Mesenchymal stem cell (in vitro differentiated cells and primary cell): ENCODE data around the gene HBG2.
"Not testable (repeated sequence)": the region's sequence is repeated elsewhere in the genome, so short reads cannot be mapped to it uniquely, and the experiment has no call there.

Experiments used
- DNase-seq: peaks from one replicate; pipeline ENCODE4 v3.0.0-alpha.2; 2013
- H2AFZ ChIP-seq: one replicate; pipeline ENCODE4 v1.6.1; 2013; ENCODE audit warnings: low read depth, mild to moderate bottlenecking, control low read depth, inconsistent platforms, low read length, moderate library complexity
- H2AK5ac ChIP-seq: 2 replicates; pipeline ENCODE4 v1.6.1; 2013; ENCODE audit warnings: low read length, moderate library complexity, mild to moderate bottlenecking, inconsistent platforms; ENCODE audit not compliant: severe bottlenecking
- H2BK120ac ChIP-seq: one replicate; pipeline ENCODE4 v1.6.1; 2013; ENCODE audit warnings: low read depth, mild to moderate bottlenecking, inconsistent platforms, low read length, moderate library complexity
- H2BK12ac ChIP-seq, 2 experiments: one replicate each; pipeline ENCODE4 v1.6.1; 2013; ENCODE audit warnings: inconsistent platforms in 2 of 2, low read length in 2 of 2, mild to moderate bottlenecking in 2 of 2, moderate library complexity in 2 of 2, control low read depth in 1 of 2
- H2BK15ac ChIP-seq: one replicate; pipeline ENCODE4 v1.6.1; 2013; ENCODE audit warnings: mild to moderate bottlenecking, low read depth, inconsistent platforms; ENCODE audit not compliant: poor library complexity, severe bottlenecking
- H2BK5ac ChIP-seq: 2 replicates; pipeline ENCODE4 v1.6.1; 2013; ENCODE audit warnings: low read depth, mild to moderate bottlenecking, low read length, control low read depth, inconsistent platforms; ENCODE audit not compliant: poor library complexity, severe bottlenecking
- H3K14ac ChIP-seq, 2 experiments: one replicate each; pipeline ENCODE4 v1.6.1; 2013; ENCODE audit warnings: inconsistent platforms in 2 of 2, low read length in 2 of 2, control low read depth in 1 of 2, mild to moderate bottlenecking in 1 of 2, moderate library complexity in 1 of 2
- H3K18ac ChIP-seq, 2 experiments: one replicate each; pipeline ENCODE4 v1.6.1; 2013; ENCODE audit warnings: inconsistent platforms in 2 of 2, low read length in 2 of 2, control low read depth in 1 of 2, low read depth in 1 of 2, mild to moderate bottlenecking in 1 of 2
- H3K23ac ChIP-seq, 2 experiments: one replicate each; pipeline ENCODE4 v1.6.1; 2013; ENCODE audit warnings: inconsistent platforms in 2 of 2, low read length in 2 of 2, mild to moderate bottlenecking in 2 of 2, moderate library complexity in 2 of 2, control low read depth in 1 of 2
- H3K27ac ChIP-seq: 2 replicates; pipeline ENCODE4 v1.5.1; 2013; ENCODE audit warnings: mild to moderate bottlenecking, moderate library complexity, low read length, control low read depth, inconsistent platforms; ENCODE audit not compliant: poor library complexity, severe bottlenecking
- H3K27me3 ChIP-seq, 2 experiments: 2 replicates each; pipeline versions ENCODE4 v1.6.1 to v1.7.0; 2013; ENCODE audit warnings: low read length in 2 of 2, mild to moderate bottlenecking in 2 of 2, moderate library complexity in 2 of 2, control low read depth in 1 of 2, inconsistent platforms in 1 of 2; ENCODE audit not compliant: control insufficient read depth in 1 of 2, insufficient read depth in 1 of 2
- H3K36me3 ChIP-seq, 2 experiments: 2 replicates each; pipeline versions ENCODE4 v1.6.1 to v1.7.0; 2013; ENCODE audit warnings: low read length in 2 of 2, control low read depth in 1 of 2, inconsistent platforms in 1 of 2, low read depth in 1 of 2, mild to moderate bottlenecking in 1 of 2; ENCODE audit not compliant: insufficient read depth in 2 of 2, control insufficient read depth in 1 of 2
- H3K4ac ChIP-seq, 2 experiments: one replicate each; pipeline ENCODE4 v1.6.1; 2013; ENCODE audit warnings: inconsistent platforms in 2 of 2, low read length in 2 of 2, mild to moderate bottlenecking in 2 of 2, moderate library complexity in 2 of 2, control low read depth in 1 of 2, low read depth in 1 of 2
- H3K4me1 ChIP-seq: 2 replicates; pipeline ENCODE4 v1.6.1; 2013; ENCODE audit warnings: low read depth, low read length, control low read depth; ENCODE audit not compliant: control insufficient read depth, insufficient read depth
- H3K4me2 ChIP-seq: 2 replicates; pipeline ENCODE4 v1.6.1; 2013; ENCODE audit warnings: low read length, mild to moderate bottlenecking, inconsistent platforms; ENCODE audit not compliant: poor library complexity, severe bottlenecking
- H3K4me3 ChIP-seq, 2 experiments: 2 replicates each; pipeline versions ENCODE4 v1.5.1 to v1.7.0; 2013; ENCODE audit warnings: low read length in 2 of 2, mild to moderate bottlenecking in 2 of 2, control low read depth in 1 of 2, low read depth in 1 of 2; ENCODE audit not compliant: insufficient read depth in 1 of 2
- H3K79me1 ChIP-seq: replicated peaks from 2 replicates; pipeline ENCODE4 v1.6.1; 2013; ENCODE audit warnings: mild to moderate bottlenecking, control low read depth, low read length, inconsistent platforms; ENCODE audit not compliant: poor library complexity, severe bottlenecking
- H3K9ac ChIP-seq: 2 replicates; pipeline ENCODE4 v1.7.0; 2013; ENCODE audit warnings: mild to moderate bottlenecking, low read length, moderate library complexity
- H3K9me3 ChIP-seq: 2 replicates; pipeline ENCODE4 v1.7.0; 2013; ENCODE audit warnings: mild to moderate bottlenecking, low read length; ENCODE audit not compliant: control insufficient read depth
- H4K8ac ChIP-seq: one replicate; pipeline ENCODE4 v1.6.1; 2013; ENCODE audit warnings: inconsistent platforms, mild to moderate bottlenecking, low read length, moderate library complexity
- H4K91ac ChIP-seq: one replicate; pipeline ENCODE4 v1.6.1; 2013; ENCODE audit warnings: mild to moderate bottlenecking, low read length, inconsistent platforms
- WGBS: methylation state at CpG from one replicate; pipeline ENCODE4 v1.1.7; 2013; ENCODE audit warnings: mixed read lengths; 5-methylcytosine and 5-hydroxymethylcytosine counted together

HBG2 gene

DNA sequence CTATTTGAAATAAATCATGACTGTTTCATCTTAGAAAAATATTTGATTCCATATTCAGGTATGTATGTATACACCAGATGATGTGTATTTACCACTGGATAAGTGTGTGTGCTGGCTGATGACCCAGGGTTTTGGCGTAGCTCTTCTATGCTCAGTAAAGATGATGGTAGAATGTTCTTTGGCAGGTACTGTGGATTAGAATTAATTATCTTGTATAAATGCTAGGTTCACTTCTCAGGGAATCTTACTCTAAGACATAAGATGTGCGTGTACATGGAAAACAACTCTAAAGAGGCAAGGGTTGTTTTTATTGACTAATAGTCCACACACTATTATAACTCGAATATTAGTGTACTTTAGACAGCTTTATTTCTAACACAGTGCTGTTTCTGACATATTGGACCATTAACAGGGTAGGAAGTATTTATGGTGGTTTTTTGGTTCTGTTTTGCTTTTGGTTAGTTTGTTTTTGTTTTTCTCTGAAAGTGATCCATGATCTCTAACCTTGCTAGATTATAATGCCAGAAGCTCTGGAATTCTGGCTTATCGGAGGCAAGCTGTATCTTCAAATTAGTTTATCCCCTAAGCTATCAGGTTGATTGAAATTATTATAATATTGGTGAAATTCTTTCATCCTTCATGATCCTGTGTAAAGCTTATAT lies 3.9 kb downstream of the HBG2 start:
- Histone ChIP-seq H3K4ac (no peak overlapping the region), H3K4me3 (no peak overlapping the region), H2BK5ac (no peak overlapping the region), H3K9me3 (no peaks in the 10 kb centered on the region), H3K9ac (no peak overlapping the region), H3K36me3 (no peaks in the 10 kb centered on the region), H2BK12ac (no peak overlapping the region), H4K91ac (no peak overlapping the region), H3K27ac (no peak overlapping the region), H2AK5ac (no peak overlapping the region), H3K23ac (no peak overlapping the region), H3K14ac (no peak overlapping the region), H3K4me1 (no peaks in the 10 kb centered on the region), H3K27me3 (peaks cover 0 to 2% of the 10 kb centered on the region in 2 experiments), H2BK15ac (no peak overlapping the region), H3K79me1 (no peaks in the 10 kb centered on the region), H3K4me2 (no peak overlapping the region), H2BK120ac (no peak overlapping the region), H4K8ac (no peak overlapping the region), H2AFZ (no peak overlapping the region), H3K18ac (no peak overlapping the region)
- WGBS, result 100% methylated on average over 1 of the region's 4 CpGs
- no peak for DNase-seq

DNA sequence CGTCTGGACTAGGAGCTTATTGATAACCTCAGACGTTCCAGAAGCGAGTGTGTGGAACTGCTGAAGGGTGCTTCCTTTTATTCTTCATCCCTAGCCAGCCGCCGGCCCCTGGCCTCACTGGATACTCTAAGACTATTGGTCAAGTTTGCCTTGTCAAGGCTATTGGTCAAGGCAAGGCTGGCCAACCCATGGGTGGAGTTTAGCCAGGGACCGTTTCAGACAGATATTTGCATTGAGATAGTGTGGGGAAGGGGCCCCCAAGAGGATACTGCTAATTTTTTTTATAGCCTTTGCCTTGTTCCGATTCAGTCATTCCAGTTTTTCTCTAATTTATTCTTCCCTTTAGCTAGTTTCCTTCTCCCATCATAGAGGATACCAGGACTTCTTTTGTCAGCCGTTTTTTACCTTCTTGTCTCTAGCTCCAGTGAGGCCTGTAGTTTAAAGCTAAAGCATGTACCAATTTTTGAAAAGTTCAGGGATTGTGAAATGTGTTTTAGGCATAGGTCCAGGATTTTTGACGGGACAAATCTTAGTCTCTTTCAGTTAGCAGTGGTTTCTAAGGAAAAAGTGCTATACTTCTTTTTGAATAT lies 4.7 kb downstream of the HBG2 start, which contains the start of gene HBG1:
TSS of gene HBG1 (minus strand) at position 51 of the 590 bp plus-strand sequence. CDS start 53 bp downstream, outside the sequence.
- H2BK15ac ChIP-seq, H3K18ac ChIP-seq, H2BK5ac ChIP-seq, H3K27me3 ChIP-seq, H3K9me3 ChIP-seq, H3K36me3 ChIP-seq, H4K8ac ChIP-seq, H3K79me1 ChIP-seq, H4K91ac ChIP-seq, H3K4me2 ChIP-seq, H3K27ac ChIP-seq, H2AFZ ChIP-seq, H2AK5ac ChIP-seq, H3K9ac ChIP-seq, DNase-seq, H3K4ac ChIP-seq, H2BK120ac ChIP-seq, H3K23ac ChIP-seq, H3K14ac ChIP-seq, H3K4me3 ChIP-seq, H2BK12ac ChIP-seq, H3K4me1 ChIP-seq: not testable (repeated sequence)
- 92% methylated on average over 2 of the region's 9 CpGs for WGBS

- not testable (repeated sequence) for H3K4me2 ChIP-seq, H2AK5ac ChIP-seq, H3K27me3 ChIP-seq, H3K27ac ChIP-seq, H3K4ac ChIP-seq, H3K18ac ChIP-seq, H2BK120ac ChIP-seq, H3K4me3 ChIP-seq, H4K8ac ChIP-seq, H3K23ac ChIP-seq, H3K9me3 ChIP-seq, H2BK5ac ChIP-seq, H3K4me1 ChIP-seq, DNase-seq, H2AFZ ChIP-seq, H3K9ac ChIP-seq, H3K36me3 ChIP-seq, H4K91ac ChIP-seq, H3K14ac ChIP-seq, H2BK15ac ChIP-seq, H2BK12ac ChIP-seq, H3K79me1 ChIP-seq
- no CpG with 5 or more reads among the region's 7 CpGs for WGBS
Measured at GRCh38 chr11:5248498-5248897, 6.1 kb downstream of the HBG2 start.

DNA sequence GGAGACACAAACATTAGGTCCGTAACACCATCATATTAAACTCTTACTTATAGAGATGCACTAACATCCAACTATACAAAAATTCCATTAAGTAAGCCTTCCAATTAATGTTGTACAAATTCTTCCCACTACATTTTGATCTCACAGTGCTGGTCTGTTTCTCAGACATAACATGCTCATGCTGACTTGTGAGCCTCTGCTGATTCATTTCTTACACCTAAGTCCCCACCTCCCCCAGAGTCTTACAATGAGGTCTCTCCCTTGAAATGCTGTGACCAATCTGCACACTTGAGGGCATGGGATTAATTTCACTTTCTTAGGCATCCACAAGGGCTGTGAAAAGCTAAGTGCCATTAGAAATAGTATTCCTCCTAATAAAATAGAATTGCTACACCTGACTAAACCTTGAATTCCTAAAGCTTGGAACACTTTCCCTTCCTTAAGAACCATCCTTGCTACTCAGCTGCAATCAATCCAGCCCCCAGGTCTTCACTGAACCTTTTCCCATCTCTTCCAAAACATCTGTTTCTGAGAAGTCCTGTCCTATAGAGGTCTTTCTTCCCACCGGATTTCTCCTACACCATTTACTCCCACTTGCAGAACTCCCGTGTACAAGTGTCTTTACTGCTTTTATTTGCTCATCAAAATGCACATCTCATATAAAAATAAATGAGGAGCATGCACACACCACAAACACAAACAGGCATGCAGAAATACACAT lies 6.9 kb downstream of the HBG2 start:
- Histone ChIP-seq H2BK5ac (no peak overlapping the region), H3K9me3 (no peaks in the 10 kb centered on the region), H3K4me1 (no peaks in the 10 kb centered on the region), H2BK120ac (no peak overlapping the region), H3K4me3 (no peak overlapping the region), H2AK5ac (no peak overlapping the region), H2BK15ac (no peak overlapping the region), H3K14ac (no peak overlapping the region), H3K18ac (no peak overlapping the region), H2BK12ac (no peak overlapping the region), H4K91ac (no peak overlapping the region), H3K23ac (no peak overlapping the region), H2AFZ (no peak overlapping the region), H3K27me3 (peaks cover 0 to under 1% of the 10 kb centered on the region in 2 experiments), H3K36me3 (no peaks in the 10 kb centered on the region), H3K27ac (no peak overlapping the region), H3K4me2 (no peak overlapping the region), H4K8ac (no peak overlapping the region), H3K79me1 (no peaks in the 10 kb centered on the region), H3K9ac (no peak overlapping the region), H3K4ac (no peak overlapping the region)
- no peak for DNase-seq
- WGBS, result 92% methylated on average over 3 of the region's 3 CpGs
